Mucosa of stomach (tissue), 1 donor: ENCODE results near the gene SULT2B1.

Source experiments
- H3K27me3 ChIP-seq: one replicate; pipeline ENCODE4 v1.7.0; 2013; ENCODE audit warnings: mild to moderate bottlenecking, low read length; ENCODE audit not compliant: control insufficient read depth, insufficient read depth
- H3K36me3 ChIP-seq: one replicate; pipeline ENCODE4 v1.7.0; 2013; ENCODE audit warnings: low read length; ENCODE audit not compliant: control insufficient read depth, insufficient read depth
- H3K4me1 ChIP-seq: one replicate; pipeline ENCODE4 v1.7.0; 2013; ENCODE audit warnings: mild to moderate bottlenecking, low read length; ENCODE audit not compliant: control insufficient read depth, insufficient read depth
- H3K4me3 ChIP-seq: one replicate; pipeline ENCODE4 v1.7.0; 2013; ENCODE audit warnings: low read length
- H3K9ac ChIP-seq: one replicate; pipeline ENCODE4 v1.7.0; 2013; ENCODE audit warnings: mild to moderate bottlenecking, low read length, moderate library complexity
- H3K9me3 ChIP-seq: one replicate; pipeline ENCODE4 v1.7.0; 2013; ENCODE audit warnings: mild to moderate bottlenecking, low read length, moderate library complexity; ENCODE audit not compliant: control insufficient read depth
- donor health status: Pancreatic carcinoma.

The SULT2B1 gene

GRCh38 chr19:48551437-48552302 is at the start of gene SULT2B1:
Gene SULT2B1, plus strand, starts transcription at chr19:48552172. Its CDS starts 81 bp downstream, at chr19:48552253.
- Histone ChIP-seq H3K36me3 (no peaks in the 10 kb centered on the region), H3K27me3 (peaks cover 7% of the 10 kb centered on the region), H3K4me1 (peaks cover 18% of the 10 kb centered on the region), H3K9ac (no peak within 1 kb of the TSS), H3K4me3 (no peak within 1 kb of the TSS), H3K9me3 (no peaks in the 10 kb centered on the region)

- Histone ChIP-seq H3K4me3 (no peak overlapping the region), H3K9me3 (no peaks in the 10 kb centered on the region), H3K4me1 (peaks cover 11% of the 10 kb centered on the region), H3K36me3 (no peaks in the 10 kb centered on the region), H3K27me3 (peaks cover 35% of the 10 kb centered on the region), H3K9ac (peak overlapping the region; percentile 47)
Observed at GRCh38 chr19:48502350-48503018, 49.5 kb upstream of the SULT2B1 start.

- Histone ChIP-seq H3K27me3 (peaks cover 14% of the 10 kb centered on the region), H3K4me3 (no peak overlapping the region), H3K9ac (no peak overlapping the region), H3K4me1 (peaks cover 5% of the 10 kb centered on the region), H3K9me3 (no peaks in the 10 kb centered on the region), H3K36me3 (no peaks in the 10 kb centered on the region)
Observed at GRCh38 chr19:48506138-48506733, 45.7 kb upstream of the SULT2B1 start.

- no peaks in the 10 kb centered on the region for H3K36me3 ChIP-seq
- no peaks in the 10 kb centered on the region for H3K4me1 ChIP-seq
- peaks cover 18% of the 10 kb centered on the region for H3K27me3 ChIP-seq
- H3K9me3 ChIP-seq: no peaks in the 10 kb centered on the region
- no peak overlapping the region for H3K9ac ChIP-seq
- H3K4me3 ChIP-seq: no peak overlapping the region
Observed at GRCh38 chr19:48507911-48508439, 44.0 kb upstream of the SULT2B1 start.

GRCh38 chr19:48508729-48509411 is 43.1 kb upstream of the SULT2B1 start:
- Histone ChIP-seq H3K9me3 (no peaks in the 10 kb centered on the region), H3K36me3 (no peaks in the 10 kb centered on the region), H3K4me1 (no peaks in the 10 kb centered on the region), H3K9ac (no peak overlapping the region), H3K4me3 (no peak overlapping the region), H3K27me3 (peaks cover 22% of the 10 kb centered on the region)

GRCh38 chr19:48509467-48510194 is 42.3 kb upstream of the SULT2B1 start:
- peaks cover 22% of the 10 kb centered on the region for H3K27me3 ChIP-seq
- no peaks in the 10 kb centered on the region for H3K9me3 ChIP-seq
- H3K4me1 ChIP-seq: no peaks in the 10 kb centered on the region
- no peaks in the 10 kb centered on the region for H3K36me3 ChIP-seq
- H3K9ac ChIP-seq: no peak overlapping the region
- H3K4me3 ChIP-seq: no peak overlapping the region

GRCh38 chr19:48510421-48511268 is 41.3 kb upstream of the SULT2B1 start:
- H3K4me3 ChIP-seq: no peak overlapping the region

GRCh38 chr19:48511321-48511731 is 40.6 kb upstream of the SULT2B1 start:
- H3K36me3 ChIP-seq: no peaks in the 10 kb centered on the region
- no peak overlapping the region for H3K9ac ChIP-seq
- H3K27me3 ChIP-seq: peaks cover 22% of the 10 kb centered on the region
- H3K4me1 ChIP-seq: no peaks in the 10 kb centered on the region
- H3K4me3 ChIP-seq: no peak overlapping the region
- no peaks in the 10 kb centered on the region for H3K9me3 ChIP-seq

More at GRCh38 chr19:48510421-48511268, 41.3 kb upstream of the SULT2B1 start:
- Histone ChIP-seq H3K9ac (no peak overlapping the region), H3K27me3 (peaks cover 22% of the 10 kb centered on the region), H3K9me3 (no peaks in the 10 kb centered on the region), H3K4me1 (no peaks in the 10 kb centered on the region), H3K36me3 (no peaks in the 10 kb centered on the region)

- Histone ChIP-seq H3K4me3 (no peak within 1 kb of the TSS), H3K27me3 (peaks cover 22% of the 10 kb centered on the region)
Observed at GRCh38 chr19:48511800-48512503, 40.0 kb upstream of the SULT2B1 start, which contains the start of gene LMTK3. Gene LMTK3, minus strand, starts transcription at chr19:48511835. Its CDS starts 259 bp downstream, at chr19:48511576.

More at GRCh38 chr19:48511800-48512503, 40.0 kb upstream of the SULT2B1 start, which contains the start of gene LMTK3:
- H3K9ac ChIP-seq: no peak within 1 kb of the TSS
- no peaks in the 10 kb centered on the region for H3K4me1 ChIP-seq
- H3K36me3 ChIP-seq: no peaks in the 10 kb centered on the region
- no peaks in the 10 kb centered on the region for H3K9me3 ChIP-seq
